PFSK-1 (cell line): ENCODE results near the gene HDAC4.

Experiments
- FOXP2 ChIP-seq: optimal IDR thresholded peaks from 2 replicates; pipeline ENCODE3; 2011; ENCODE audit warnings: borderline replicate concordance, control low read depth, inconsistent platforms; ENCODE audit not compliant: insufficient read depth; ENCODE audit errors: extremely low read length, extremely low read depth
- POLR2AphosphoS5 ChIP-seq: IDR thresholded peaks from 2 replicates; pipeline ENCODE4 v1.6.1; 2012; ENCODE audit warnings: low read depth, mild to moderate bottlenecking, control low read depth, low read length, moderate library complexity
- SIN3A ChIP-seq: IDR thresholded peaks from 2 replicates; pipeline ENCODE4 v1.6.1; 2012; ENCODE audit warnings: mild to moderate bottlenecking, low read length, moderate library complexity, borderline replicate concordance; ENCODE audit not compliant: insufficient read depth
- TAF1 ChIP-seq: IDR thresholded peaks from 2 replicates; pipeline ENCODE4 v1.6.1; 2012; ENCODE audit warnings: low read length, control low read depth, borderline replicate concordance; ENCODE audit not compliant: insufficient read depth
- TF ChIP-seq, protein P1 (sequence below), 2 experiments: IDR thresholded peaks; 2 replicates each; pipeline versions ENCODE4 v1.6.1 to v1.8.0; 2011 to 2012; ENCODE audit warnings: low read depth in 2 of 2, low read length in 2 of 2, control low read depth in 1 of 2, inconsistent platforms in 1 of 2, mild to moderate bottlenecking in 1 of 2, moderate library complexity in 1 of 2; ENCODE audit not compliant: insufficient read depth in 1 of 2

Gene HDAC4

DNA sequence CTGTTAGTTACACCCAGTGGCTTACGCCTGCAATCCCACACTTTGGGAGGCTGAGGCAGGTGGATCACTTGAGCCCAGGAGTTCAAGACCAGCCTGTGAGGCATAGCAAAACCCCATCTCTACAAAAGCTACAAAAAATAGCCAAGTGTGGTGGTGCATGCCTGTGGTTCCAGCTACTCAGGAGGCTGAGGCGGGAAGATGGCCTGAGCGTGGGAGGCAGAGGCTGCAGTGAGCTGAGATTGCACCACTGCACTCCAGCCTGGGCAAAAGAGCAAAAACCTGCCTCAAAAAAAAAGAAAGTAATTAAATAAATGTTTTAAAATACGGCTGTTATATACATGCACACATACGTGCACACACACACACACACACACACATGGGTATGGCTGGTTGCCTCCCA, 194.8 kb downstream of the HDAC4 start:
- TF ChIP-seq, protein P1, sequence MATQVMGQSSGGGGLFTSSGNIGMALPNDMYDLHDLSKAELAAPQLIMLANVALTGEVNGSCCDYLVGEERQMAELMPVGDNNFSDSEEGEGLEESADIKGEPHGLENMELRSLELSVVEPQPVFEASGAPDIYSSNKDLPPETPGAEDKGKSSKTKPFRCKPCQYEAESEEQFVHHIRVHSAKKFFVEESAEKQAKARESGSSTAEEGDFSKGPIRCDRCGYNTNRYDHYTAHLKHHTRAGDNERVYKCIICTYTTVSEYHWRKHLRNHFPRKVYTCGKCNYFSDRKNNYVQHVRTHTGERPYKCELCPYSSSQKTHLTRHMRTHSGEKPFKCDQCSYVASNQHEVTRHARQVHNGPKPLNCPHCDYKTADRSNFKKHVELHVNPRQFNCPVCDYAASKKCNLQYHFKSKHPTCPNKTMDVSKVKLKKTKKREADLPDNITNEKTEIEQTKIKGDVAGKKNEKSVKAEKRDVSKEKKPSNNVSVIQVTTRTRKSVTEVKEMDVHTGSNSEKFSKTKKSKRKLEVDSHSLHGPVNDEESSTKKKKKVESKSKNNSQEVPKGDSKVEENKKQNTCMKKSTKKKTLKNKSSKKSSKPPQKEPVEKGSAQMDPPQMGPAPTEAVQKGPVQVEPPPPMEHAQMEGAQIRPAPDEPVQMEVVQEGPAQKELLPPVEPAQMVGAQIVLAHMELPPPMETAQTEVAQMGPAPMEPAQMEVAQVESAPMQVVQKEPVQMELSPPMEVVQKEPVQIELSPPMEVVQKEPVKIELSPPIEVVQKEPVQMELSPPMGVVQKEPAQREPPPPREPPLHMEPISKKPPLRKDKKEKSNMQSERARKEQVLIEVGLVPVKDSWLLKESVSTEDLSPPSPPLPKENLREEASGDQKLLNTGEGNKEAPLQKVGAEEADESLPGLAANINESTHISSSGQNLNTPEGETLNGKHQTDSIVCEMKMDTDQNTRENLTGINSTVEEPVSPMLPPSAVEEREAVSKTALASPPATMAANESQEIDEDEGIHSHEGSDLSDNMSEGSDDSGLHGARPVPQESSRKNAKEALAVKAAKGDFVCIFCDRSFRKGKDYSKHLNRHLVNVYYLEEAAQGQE (IDR thresholded peaks at IDR 0.05; ENCODE audit: insufficient read depth in 1 of 2, low read depth in 2 of 2, low read length in 2 of 2): no peak
- TF ChIP-seq TAF1 (no peak), SIN3A (no peak), FOXP2 (no peak), POLR2AphosphoS5 (no peak)

DNA sequence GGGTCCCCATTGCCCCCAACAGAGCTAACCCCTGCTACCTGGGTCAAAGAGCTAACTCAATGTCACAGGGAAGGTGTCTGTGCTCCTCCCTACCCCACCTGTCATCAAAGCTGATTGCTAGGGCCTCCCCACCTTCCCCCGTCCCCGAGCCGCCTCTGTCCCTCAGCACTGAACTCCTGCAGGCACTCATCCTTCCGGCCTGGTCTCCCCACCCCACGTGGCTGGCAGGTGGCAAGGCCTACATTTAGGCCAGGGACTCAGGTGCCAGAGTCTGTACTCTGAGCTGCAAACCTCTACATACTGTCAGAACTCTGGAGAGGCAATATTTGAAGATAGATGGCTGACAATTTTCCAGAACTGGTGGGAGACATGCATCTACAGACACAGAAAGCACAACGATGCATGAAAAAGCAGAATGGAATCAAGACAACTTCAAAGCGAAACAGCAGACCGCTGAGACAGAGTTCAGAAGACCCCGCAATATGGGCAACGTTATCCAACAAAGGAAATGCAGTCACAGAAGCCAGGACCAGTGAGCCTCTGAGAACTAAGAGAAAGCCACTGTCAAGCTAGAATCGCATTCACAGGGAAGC, 195.8 kb downstream of the HDAC4 start:
- no peak for TF ChIP-seq POLR2AphosphoS5
- TF ChIP-seq, protein P1 (IDR thresholded peaks at IDR 0.05; ENCODE audit: insufficient read depth in 1 of 2, low read depth in 2 of 2, low read length in 2 of 2): no peak
- no peak for TF ChIP-seq SIN3A
- no peak for TF ChIP-seq FOXP2
- TF ChIP-seq TAF1: no peak

DNA sequence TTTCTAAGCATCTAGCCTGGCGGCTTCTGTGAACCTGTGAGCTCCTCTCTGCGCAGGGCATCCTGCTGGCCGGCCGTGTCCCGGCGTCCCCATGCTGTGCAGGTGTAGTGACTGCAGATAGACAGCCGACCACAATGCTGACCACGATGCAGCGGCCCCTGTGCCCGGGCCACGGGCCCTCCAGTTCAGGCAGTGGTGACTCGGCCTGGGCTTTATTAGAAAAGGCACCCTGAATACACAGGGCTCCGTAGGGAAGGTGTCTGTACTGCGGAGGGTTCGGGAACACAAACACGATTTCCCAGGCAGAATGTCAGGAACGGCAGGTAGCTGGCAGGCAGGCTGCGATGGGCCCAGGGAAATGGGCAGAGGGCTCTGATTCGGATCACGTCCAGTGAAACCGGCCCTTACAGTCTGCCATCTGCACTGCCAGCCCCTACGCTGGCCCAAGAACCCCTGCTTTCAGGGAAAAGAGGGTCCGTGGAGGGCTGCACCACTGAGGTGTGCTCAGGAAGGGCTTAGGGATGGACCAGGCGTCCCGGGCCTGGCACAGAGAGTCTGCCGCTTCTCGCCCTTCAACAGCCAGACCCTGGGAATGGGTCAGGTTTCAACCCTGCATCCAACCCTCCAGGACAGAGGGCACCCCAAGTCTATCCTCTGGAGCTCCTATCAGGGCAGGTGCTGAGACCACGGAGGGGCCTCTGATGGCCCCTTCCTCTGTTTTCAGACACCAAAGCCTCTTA, 196.5 kb downstream of the HDAC4 start:
- TF ChIP-seq, protein P1 (IDR thresholded peaks at IDR 0.05; ENCODE audit: insufficient read depth in 1 of 2, low read depth in 2 of 2, low read length in 2 of 2): no peak
- TF ChIP-seq FOXP2 (no peak), TAF1 (no peak), SIN3A (no peak), POLR2AphosphoS5 (no peak)

DNA sequence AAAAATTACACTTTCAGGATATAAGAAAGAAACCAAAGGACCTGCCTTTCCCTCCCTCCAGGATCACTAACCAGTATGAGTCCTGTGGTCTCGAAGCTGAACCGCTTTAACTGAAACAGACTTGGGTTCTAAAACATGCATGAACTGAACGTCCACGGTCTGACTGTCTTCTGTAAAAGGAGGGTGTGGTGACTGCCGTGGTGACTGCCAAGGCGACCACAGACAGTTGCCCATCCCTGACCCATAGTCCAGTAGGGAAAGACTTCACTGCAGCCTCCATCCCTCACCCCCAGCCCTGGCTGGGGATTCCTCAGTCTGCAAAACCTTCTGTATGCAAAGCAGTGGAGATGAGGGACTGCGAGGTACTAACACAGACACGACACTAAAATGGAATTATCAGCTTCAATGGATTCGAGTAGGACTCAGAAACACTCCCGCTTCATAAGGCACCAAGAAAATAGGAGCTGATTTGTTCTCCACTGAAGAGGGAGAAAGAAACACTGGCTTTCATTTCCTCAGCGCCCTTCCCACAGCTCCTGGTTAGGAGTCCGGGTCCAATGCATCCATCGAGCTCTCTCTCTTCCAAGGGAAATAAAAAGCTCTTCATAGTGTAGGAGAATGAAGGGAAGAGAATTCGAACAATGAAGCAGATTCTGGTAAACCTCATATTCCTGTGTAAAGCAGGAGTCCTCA, 197.2 kb downstream of the HDAC4 start:
- no peak for TF ChIP-seq FOXP2
- no peak for TF ChIP-seq POLR2AphosphoS5
- TF ChIP-seq, protein P1 (IDR thresholded peaks at IDR 0.05; ENCODE audit: insufficient read depth in 1 of 2, low read depth in 2 of 2, low read length in 2 of 2): no peak
- TF ChIP-seq TAF1: no peak
- TF ChIP-seq SIN3A: no peak
